ENCODE measurements around the gene ISOC1. TPM values are rescaled to one million over a fixed set of nuclear protein-coding genes. Genes with fewer than 3 reads are reported as not detected.

Gene ISOC1
- total RNA-seq, 1 experiment from 2014 or later, result 15.3 TPM

- DNase-seq (ENCODE audit: low read depth), result no peak
These were observed 31.3 kb downstream of the ISOC1 start for GRCh38 chr5:129125819-129126218.

GRCh38 chr5:129133553-129133952 lies 39.0 kb downstream of the ISOC1 start:
- no peak for DNase-seq (ENCODE audit: low read depth)

- DNase-seq (ENCODE audit: low read depth), result no peak
These were observed 41.1 kb downstream of the ISOC1 start for GRCh38 chr5:129135633-129136032.

GRCh38 chr5:129137637-129138036 lies 43.1 kb downstream of the ISOC1 start:
- DNase-seq (ENCODE audit: low read depth), result no peak

GRCh38 chr5:129141078-129141477 lies 46.5 kb downstream of the ISOC1 start:
- DNase-seq (ENCODE audit: low read depth), result no peak

- DNase-seq (ENCODE audit: low read depth), result no peak
These were observed 47.1 kb downstream of the ISOC1 start for GRCh38 chr5:129141696-129142095.

- no peak for DNase-seq (ENCODE audit: low read depth)
These were observed 61.3 kb downstream of the ISOC1 start for GRCh38 chr5:129155876-129156275.

GRCh38 chr5:129161830-129162229 lies 67.3 kb downstream of the ISOC1 start:
- no peak for DNase-seq (ENCODE audit: low read depth)

Other genes with a start within 250 kb of the ISOC1 start
- gene SLC27A6, start 129.3 kb upstream of the ISOC1 start, total RNA-seq (2014; rRNA removed), result not detected in 2 replicates

Data from LHCN-M2 (cell line).